Endothelial cell of umbilical vein (primary cell): Measurements from ENCODE around the gene SPTB.

Experiments
- EZH2 ChIP-seq: IDR thresholded peaks from 2 replicates; pipeline ENCODE4 v1.6.1; 2012; ENCODE audit warnings: borderline replicate concordance, low read depth, mild to moderate bottlenecking, moderate library complexity, low read length, inconsistent platforms; ENCODE audit not compliant: severe bottlenecking
- FOS ChIP-seq: IDR thresholded peaks from 2 replicates; pipeline ENCODE4 v1.6.1; 2011; ENCODE audit warnings: mild to moderate bottlenecking, low read length, moderate library complexity, borderline replicate concordance; ENCODE audit not compliant: insufficient read depth
- JUN ChIP-seq: IDR thresholded peaks from 2 replicates; pipeline ENCODE4 v1.6.1; 2011; ENCODE audit warnings: borderline replicate concordance, low read depth; ENCODE audit not compliant: insufficient read length, insufficient read depth
- MYC ChIP-seq: IDR thresholded peaks from one replicate; pipeline ENCODE4 v1.6.1; 2011; ENCODE audit warnings: mild to moderate bottlenecking, low read depth, low read length
- POLR2A ChIP-seq: IDR thresholded peaks from 2 replicates; pipeline ENCODE4 v1.6.1; 2012; ENCODE audit warnings: low read depth, mild to moderate bottlenecking, control low read depth, low read length
- POLR2AphosphoS5 ChIP-seq: IDR thresholded peaks from 2 replicates; pipeline ENCODE4 v1.6.1; 2012; ENCODE audit warnings: low read depth, mild to moderate bottlenecking, control low read depth, low read length, moderate library complexity; ENCODE audit not compliant: insufficient read depth
- TF ChIP-seq, protein P1 (sequence below), 2 donors: IDR thresholded peaks; 1 replicate in 1 of 2; 2 replicates in 1 of 2; pipeline ENCODE4 v1.5.1; 2011; ENCODE audit warnings: low read length in 2 of 2, mild to moderate bottlenecking in 2 of 2, moderate library complexity in 2 of 2, control low read depth in 1 of 2, inconsistent platforms in 1 of 2, low read depth in 1 of 2; ENCODE audit not compliant: insufficient read depth in 1 of 2; ENCODE audit errors: extremely low read depth in 1 of 2
- TF ChIP-seq, protein P2 (sequence below): IDR thresholded peaks from 2 replicates; pipeline ENCODE4 v1.6.1; 2011; ENCODE audit not compliant: insufficient read depth, insufficient read length

DNA sequence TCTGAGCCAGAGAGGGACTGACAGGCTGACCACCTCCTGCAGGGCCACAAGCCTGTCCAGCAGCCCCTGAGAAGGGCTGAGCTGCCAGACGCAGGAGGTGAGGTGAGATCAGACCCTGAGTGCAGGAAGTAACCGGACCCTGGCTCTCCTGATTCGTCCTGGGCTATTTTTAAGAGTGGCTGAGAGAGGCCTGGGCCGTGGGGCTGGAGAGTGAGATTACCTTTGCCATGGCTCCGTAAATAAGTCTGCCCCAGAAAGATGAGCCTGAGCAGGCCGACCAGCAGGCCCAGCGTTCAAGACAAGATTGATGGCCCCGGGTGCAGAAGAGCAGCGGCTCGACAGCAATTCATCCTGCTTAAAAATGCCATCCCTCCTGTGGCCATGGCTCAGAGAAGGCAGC, 54.2 kb downstream of the SPTB start:
- TF ChIP-seq EZH2 (no peak), POLR2A (no peak), POLR2AphosphoS5 (no peak), JUN (no peak), FOS (no peak), MYC (no peak)
- TF ChIP-seq, protein P1, sequence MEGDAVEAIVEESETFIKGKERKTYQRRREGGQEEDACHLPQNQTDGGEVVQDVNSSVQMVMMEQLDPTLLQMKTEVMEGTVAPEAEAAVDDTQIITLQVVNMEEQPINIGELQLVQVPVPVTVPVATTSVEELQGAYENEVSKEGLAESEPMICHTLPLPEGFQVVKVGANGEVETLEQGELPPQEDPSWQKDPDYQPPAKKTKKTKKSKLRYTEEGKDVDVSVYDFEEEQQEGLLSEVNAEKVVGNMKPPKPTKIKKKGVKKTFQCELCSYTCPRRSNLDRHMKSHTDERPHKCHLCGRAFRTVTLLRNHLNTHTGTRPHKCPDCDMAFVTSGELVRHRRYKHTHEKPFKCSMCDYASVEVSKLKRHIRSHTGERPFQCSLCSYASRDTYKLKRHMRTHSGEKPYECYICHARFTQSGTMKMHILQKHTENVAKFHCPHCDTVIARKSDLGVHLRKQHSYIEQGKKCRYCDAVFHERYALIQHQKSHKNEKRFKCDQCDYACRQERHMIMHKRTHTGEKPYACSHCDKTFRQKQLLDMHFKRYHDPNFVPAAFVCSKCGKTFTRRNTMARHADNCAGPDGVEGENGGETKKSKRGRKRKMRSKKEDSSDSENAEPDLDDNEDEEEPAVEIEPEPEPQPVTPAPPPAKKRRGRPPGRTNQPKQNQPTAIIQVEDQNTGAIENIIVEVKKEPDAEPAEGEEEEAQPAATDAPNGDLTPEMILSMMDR (IDR thresholded peaks at IDR 0.05; ENCODE audit: extremely low read depth in 1 of 2, insufficient read depth in 1 of 2, low read depth in 1 of 2, low read length in 2 of 2), result no peak
- TF ChIP-seq, protein P2, sequence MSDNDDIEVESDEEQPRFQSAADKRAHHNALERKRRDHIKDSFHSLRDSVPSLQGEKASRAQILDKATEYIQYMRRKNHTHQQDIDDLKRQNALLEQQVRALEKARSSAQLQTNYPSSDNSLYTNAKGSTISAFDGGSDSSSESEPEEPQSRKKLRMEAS, result no peak
